GM04503 (cell line): ENCODE results near the gene KCNAB2.

Experiments
- DNase-seq: peaks from one replicate; pipeline ENCODE4 v3.0.0-alpha.2; 2012; ENCODE audit warnings: low read depth

The KCNAB2 gene

GRCh38 chr1:6150006-6150938 is 104.6 kb downstream of the KCNAB2 start:
- DNase-seq: no peak
